HG02610 (cell line): Measurements from ENCODE around the gene NEDD4L.
"Not testable (repeated sequence)": the region's sequence is repeated elsewhere in the genome, so short reads cannot be mapped to it uniquely, and the experiment has no call there.

Experiments used
- ATAC-seq: cut with Tn5 transposase; IDR thresholded peaks from one replicate; pipeline ENCODE4 v1.9.1; 2021; ENCODE audit warnings: mild to moderate bottlenecking, moderate library complexity; ENCODE audit not compliant: unreplicated experiment

Gene NEDD4L

DNA sequence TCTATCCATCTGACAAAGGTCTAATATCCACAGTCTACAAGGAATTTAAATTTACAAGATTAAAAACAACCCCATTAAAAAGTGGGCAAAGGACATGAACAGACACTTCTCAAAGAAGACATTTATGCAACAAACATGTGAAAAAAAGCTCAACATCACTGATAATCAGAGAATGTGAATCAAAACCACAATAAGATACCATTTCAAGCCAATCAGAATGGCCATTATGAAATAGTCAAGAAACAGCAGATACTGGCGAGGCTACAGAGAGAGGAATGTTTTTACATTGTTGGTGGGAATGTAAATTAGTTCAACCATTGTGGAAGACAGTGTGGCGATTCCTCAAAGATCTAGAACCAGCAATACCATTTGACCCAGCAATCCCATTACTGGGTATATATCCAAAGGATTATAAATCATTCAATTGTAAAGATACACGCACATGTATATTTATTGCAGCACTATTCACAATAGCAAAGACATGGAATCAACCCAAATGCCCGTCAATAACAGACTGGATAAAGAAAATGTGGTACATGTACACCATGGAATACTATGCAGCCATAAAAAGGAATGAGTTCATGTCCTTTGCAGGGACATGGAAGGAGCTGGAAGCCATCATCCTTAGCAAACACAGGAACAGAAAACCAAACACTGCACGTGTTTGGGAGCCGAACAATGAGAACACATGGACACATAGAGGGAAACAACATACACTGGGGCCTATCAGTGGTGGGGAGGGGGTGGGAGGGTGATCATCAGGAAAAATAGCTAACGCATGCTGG is 391.4 kb downstream of the NEDD4L start:
- not testable (repeated sequence) for ATAC-seq

DNA sequence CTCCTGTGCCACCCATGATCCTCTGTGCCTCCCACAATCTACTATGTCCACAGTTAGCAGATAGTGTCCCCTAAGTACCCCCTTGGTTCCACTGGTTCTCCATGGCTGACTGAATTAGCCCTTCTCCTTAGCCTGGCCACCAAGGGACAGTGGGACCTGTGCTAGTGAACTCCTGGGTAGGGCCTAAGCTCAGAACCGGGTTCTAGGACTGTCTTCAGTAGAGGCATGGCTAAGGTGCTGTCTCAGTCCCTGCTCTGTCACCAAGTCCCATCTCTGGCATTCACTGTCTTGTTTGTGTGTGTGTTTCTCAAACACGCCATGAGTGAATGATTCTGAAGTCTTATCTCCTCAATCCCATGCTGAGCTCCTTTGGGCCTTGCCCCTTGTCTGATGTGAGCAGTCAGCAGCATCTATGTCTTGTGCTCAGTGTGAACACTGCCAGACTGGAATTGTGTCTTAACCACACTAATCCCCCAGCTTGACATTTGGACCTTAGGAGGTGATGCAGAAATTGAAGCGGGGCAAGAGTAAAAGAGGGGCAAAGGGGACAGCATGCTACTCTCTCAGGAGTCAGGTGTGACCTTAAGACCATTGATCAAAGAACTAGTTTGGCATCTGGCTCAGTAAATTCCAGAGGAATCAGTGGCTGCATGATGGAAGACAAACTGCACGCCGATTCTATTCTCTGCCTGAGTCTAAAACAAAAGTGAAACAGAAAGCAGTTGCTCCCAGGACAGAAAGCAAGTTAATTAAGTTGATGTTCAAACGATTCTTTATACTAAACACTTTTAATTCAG is 394.3 kb downstream of the NEDD4L start:
- ATAC-seq, result no peak

GRCh38 chr18:58438958-58439300 is 394.9 kb downstream of the NEDD4L start:
- no peak for ATAC-seq

DNA sequence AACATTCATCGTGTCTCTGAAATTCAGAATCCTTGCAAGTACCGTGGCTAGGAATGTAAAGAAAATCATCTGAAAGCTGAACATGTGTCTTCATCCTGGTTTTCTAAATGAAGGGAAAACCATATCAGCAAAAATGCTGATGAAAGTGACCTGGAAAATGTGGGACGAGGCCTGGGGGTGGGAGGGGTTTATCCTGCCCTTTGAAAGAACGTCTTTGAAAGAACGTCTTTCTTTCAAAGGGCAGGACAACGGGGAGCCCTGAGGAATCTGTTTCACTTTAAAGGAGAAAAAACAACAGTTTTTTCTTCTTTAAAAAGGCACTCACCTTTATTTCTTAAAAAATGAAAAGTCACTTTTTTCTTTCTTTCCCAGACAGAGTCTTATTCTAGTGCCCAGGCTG is 399.6 kb downstream of the NEDD4L start:
- no peak for ATAC-seq

DNA sequence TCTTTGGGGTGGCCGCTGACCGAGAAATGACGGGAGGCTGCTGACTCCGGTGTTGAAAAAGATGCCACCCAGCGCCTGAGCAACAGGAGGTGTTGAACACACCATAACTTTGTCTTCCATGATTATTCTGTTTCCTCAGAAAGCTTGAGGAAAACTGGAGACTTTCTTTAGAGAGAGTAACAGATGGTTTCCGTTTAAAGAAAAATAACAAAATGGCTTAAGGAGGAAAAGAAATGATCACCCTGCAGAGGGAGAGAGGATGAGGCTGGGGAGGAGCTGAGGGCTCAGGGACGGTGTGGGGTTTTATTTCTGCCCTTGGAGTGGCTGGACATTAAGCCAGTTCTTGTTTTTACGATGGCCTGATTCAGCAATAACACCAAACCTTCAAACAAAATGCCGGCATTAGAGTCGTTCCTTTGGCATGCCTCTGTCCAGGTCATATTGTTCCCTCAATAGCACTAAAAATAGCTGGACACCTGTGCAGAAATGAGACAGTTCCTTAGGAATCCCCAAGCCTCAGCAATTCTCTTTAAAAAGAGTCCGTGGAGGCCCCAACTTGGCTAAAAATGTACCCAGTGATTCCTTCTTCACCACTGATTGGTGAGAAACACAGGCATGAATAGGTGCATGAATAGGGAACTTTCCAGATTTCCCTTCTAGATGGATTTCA is 402.5 kb downstream of the NEDD4L start:
- ATAC-seq, result no peak

- no peak for ATAC-seq
Measured at GRCh38 chr18:58447402-58448095, 403.5 kb downstream of the NEDD4L start.

GRCh38 chr18:58449464-58449863 is 405.4 kb downstream of the NEDD4L start:
- ATAC-seq, result no peak
